NCI-H1930 (cell line): ENCODE data around the gene ADK.
"Not testable (repeated sequence)": the region's sequence is repeated elsewhere in the genome, so short reads cannot be mapped to it uniquely, and the experiment has no call there.

Source experiments
- DNase-seq, 2 experiments: peaks; one replicate each; lab custom pipeline; 2025; lab: John Stamatoyannopoulos, UW

Gene ADK

GRCh38 chr10:74557098-74557497, 406.1 kb downstream of the ADK start:
- no peak for DNase-seq

GRCh38 chr10:74558403-74558802, 407.4 kb downstream of the ADK start:
- DNase-seq, result no peak

GRCh38 chr10:74558897-74559296, 407.9 kb downstream of the ADK start:
- no peak for DNase-seq

- not testable (repeated sequence) for DNase-seq
Observed at GRCh38 chr10:74568896-74569295, 417.9 kb downstream of the ADK start.

- not testable (repeated sequence) for DNase-seq
Observed at GRCh38 chr10:74573497-74573896, 422.5 kb downstream of the ADK start.

GRCh38 chr10:74575191-74575720, 424.2 kb downstream of the ADK start:
- DNase-seq, result no peak

GRCh38 chr10:74575912-74576311, 424.9 kb downstream of the ADK start:
- no peak for DNase-seq

- DNase-seq, result no peak
Observed at GRCh38 chr10:74576586-74576985, 425.6 kb downstream of the ADK start.

GRCh38 chr10:74580438-74580837, 429.4 kb downstream of the ADK start:
- not testable (repeated sequence) for DNase-seq

GRCh38 chr10:74582566-74582965, 431.5 kb downstream of the ADK start:
- DNase-seq, result no peak

GRCh38 chr10:74585231-74586087, 434.4 kb downstream of the ADK start:
- DNase-seq, result peak; percentile 38 to 73

- DNase-seq, result no peak
Observed at GRCh38 chr10:74586088-74586585, 435.1 kb downstream of the ADK start.

- DNase-seq, result no peak
Observed at GRCh38 chr10:74587109-74587854, 436.3 kb downstream of the ADK start.

- DNase-seq, result peak; percentile 59 to 86
Observed at GRCh38 chr10:74589226-74589673, 438.2 kb downstream of the ADK start.

GRCh38 chr10:74589851-74590250, 438.8 kb downstream of the ADK start:
- DNase-seq, result no peak

GRCh38 chr10:74593470-74593869, 442.4 kb downstream of the ADK start:
- peak in 1 of 2 experiments; percentile 19 for DNase-seq

GRCh38 chr10:74596713-74597112, 445.7 kb downstream of the ADK start:
- DNase-seq, result no peak

GRCh38 chr10:74598891-74599566, 448.0 kb downstream of the ADK start:
- DNase-seq, result no peak

GRCh38 chr10:74599672-74600071, 448.7 kb downstream of the ADK start:
- no peak for DNase-seq

- no peak for DNase-seq
Observed at GRCh38 chr10:74600170-74600569, 449.1 kb downstream of the ADK start.

GRCh38 chr10:74602576-74602975, 451.6 kb downstream of the ADK start:
- DNase-seq, result no peak

GRCh38 chr10:74610299-74610698, 459.3 kb downstream of the ADK start:
- no peak for DNase-seq
